GM21528 (cell line): ENCODE measurements around the gene C1QTNF4.
"Not testable (repeated sequence)": the region's sequence is repeated elsewhere in the genome, so short reads cannot be mapped to it uniquely, and the experiment has no call there.

Source experiments
- ATAC-seq: cut with Tn5 transposase; IDR thresholded peaks from one replicate; pipeline ENCODE4 v1.9.1; 2021; ENCODE audit warnings: mild to moderate bottlenecking, moderate library complexity; ENCODE audit not compliant: unreplicated experiment, low FRiP score

Gene C1QTNF4

GRCh38 chr11:47593934-47594855 is at the start of gene C1QTNF4:
TSS of gene C1QTNF4 (minus strand) at chr11:47594411. CDS start at chr11:47590810, 3,601 bp downstream.
- no peak for ATAC-seq

DNA sequence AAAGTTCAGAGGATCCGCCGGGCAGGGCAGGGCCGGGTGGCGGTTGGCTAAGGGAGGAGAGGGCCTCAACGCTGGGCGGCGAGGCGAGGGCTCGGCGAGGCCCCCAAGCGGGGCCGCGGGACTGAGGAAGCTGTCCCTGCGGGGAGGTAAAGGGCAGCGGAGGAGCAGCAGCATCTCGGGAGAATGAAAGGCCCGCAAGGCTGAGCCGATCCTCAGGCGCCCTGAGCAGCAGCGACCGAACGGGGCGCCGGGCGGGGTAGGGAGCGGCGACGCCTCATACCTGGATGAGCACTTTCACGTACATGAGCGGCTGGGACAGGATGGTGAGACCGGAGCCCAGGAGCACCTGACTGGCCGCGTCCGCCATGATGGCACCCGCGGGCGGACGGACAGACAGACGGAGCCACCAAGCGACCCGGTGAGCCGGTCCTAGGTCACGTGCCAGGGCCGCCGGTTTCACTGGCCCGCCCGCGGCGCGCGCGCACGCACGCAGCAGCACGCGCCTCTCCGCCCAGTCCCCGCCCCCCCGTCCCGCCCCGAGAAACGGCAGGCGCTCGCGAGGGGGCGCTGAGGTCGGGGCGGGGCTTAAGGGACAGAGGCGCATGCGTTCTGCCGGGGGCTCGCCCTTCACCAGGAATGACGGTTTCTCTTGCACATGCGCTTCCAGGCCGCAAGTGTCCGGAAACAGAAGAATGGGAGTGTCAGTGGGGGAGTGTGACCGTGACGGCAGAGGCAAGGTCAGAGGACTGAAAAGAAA is 48.1 kb upstream of the C1QTNF4 start, which contains the start of gene MTCH2:
Gene MTCH2 (minus strand): TSS at position 461 of the 757 bp plus-strand sequence. CDS start 94 bp downstream, at position 367.
- ATAC-seq = peak; percentile 91

DNA sequence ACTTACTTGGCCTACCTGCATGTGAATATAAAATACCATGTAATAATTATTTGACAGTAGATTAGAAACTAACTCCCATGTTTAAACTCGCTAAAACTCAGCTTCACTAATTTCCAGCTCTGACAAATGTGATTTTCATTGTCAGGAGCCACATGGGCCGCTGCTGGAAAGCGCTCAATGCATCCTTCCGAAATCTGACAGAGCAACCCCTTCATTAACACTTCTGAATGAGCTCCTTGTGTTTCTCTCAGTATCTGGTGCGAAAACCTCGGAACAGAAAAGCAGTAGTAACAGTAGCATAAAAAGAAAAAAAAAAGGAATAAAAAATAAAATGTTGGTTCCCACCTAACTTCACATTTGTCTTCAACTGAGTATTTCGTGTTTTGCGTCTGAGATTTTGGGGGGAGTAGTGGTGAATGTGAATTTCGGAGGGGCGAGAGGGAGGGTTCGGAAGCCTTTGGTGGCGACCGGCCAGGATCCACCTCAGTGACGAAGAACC is 47.4 kb upstream of the C1QTNF4 start:
- ATAC-seq = no peak

GRCh38 chr11:47640506-47640905 is 46.3 kb upstream of the C1QTNF4 start:
- not testable (repeated sequence) for ATAC-seq

- ATAC-seq = not testable (repeated sequence)
Measured at GRCh38 chr11:47636331-47636730, 42.1 kb upstream of the C1QTNF4 start.

DNA sequence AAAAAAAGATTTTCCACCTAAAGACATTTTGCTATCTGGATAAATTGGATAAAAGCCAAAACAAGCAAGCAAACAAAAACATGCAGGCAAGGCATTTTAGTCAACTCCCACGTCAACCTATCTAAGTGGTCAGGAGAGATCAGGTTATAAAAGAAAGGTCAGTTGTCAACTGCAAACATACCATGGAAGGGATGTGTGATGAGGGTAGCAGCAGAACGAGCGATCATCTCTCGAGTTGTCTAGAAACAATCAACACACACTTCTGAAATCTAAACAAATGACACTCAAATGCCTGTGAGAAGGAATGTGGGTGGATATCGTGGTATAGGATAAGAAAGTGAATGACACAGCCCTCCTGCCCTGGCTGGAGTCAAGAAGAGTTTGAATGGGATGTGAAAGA is 37.3 kb upstream of the C1QTNF4 start:
- ATAC-seq = no peak

GRCh38 chr11:47628026-47628425 is 33.8 kb upstream of the C1QTNF4 start:
- no peak for ATAC-seq

- no peak for ATAC-seq
Measured at GRCh38 chr11:47626234-47626633, 32.0 kb upstream of the C1QTNF4 start.

DNA sequence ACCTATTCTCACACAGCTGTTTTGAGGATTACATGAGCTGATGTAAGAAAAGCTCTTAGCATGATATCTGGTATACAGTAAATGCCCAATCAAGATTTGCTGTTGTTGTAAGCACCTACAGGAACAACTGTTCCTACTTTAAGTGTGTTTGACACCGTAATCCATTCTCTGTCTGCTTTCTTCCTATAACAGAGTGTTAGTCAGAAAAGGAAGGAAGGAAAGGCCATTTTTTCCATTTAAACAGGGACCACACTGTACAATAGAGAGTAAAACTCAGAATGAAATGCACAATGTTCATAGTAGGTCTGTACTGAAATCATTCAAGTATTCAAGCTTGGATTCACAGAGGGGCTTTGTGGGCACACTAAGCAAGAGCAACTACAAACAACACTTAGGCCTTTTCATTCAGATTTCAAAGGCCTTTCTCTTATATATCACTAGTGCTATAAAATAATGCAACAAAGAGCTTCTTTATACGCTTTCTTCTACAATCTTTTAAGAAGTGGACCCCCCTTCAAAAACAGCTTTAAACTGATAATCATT is 26.7 kb upstream of the C1QTNF4 start:
- ATAC-seq = no peak

GRCh38 chr11:47617417-47617809 is 23.2 kb upstream of the C1QTNF4 start:
- ATAC-seq = no peak

DNA sequence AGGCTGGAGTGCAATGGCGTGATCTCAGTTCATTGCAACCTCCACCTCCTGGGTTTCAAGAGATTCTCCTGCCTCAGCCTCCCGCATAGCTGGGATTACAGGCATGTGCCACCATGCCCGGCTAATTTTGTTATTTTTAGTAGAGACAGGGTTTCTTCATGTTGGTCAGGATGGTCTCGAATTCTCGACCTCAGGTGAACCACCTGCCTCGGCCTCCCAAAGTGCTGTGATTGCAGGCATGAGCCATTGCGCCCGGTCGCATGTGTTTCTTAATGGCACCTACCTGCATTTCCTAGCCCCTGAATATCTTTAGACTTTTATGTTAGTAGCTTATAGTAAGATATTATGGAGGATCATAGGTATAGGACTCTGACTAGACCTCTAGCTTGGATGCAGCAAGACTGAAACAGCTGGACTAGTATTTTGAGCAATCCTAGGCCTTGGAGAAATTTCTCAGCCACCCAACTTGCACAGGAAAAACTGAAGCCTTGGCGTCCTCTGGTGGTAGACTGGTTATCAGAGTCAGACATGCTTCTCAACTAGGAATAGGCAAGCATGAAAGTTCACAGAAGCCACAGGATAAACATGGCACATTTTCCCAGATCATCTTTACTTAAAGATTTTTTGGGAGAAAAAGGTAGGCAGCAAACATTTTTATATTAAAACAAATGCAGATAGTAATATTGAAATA is 22.7 kb upstream of the C1QTNF4 start:
- no peak for ATAC-seq

- ATAC-seq = no peak
Measured at GRCh38 chr11:47615249-47615648, 21.0 kb upstream of the C1QTNF4 start.

- ATAC-seq = peak; percentile 81
Measured at GRCh38 chr11:47611348-47611794, 17.2 kb upstream of the C1QTNF4 start.

GRCh38 chr11:47609675-47610074 is 15.5 kb upstream of the C1QTNF4 start:
- no peak for ATAC-seq

DNA sequence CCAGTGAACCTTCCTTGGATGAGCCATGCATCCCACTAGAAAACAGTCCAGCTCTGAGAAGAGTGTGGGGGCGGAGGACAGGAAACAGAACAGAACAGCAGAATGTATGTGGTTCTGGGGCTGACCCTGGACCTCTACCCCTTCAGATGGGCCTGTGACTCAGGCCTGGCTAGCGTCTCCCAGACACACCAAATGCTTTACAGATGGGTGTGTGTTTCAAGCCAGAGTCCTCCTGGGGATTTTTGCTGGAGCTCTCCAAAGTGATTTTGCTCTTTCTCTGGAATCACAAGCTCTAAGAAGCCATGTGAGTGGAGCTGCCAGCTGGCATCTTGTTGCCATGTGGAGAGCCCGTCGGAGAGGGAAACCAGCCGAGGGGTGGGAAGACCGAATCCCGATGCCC is 13.2 kb upstream of the C1QTNF4 start:
- ATAC-seq = no peak

GRCh38 chr11:47606731-47607130 is 12.5 kb upstream of the C1QTNF4 start:
- ATAC-seq = no peak

- no peak for ATAC-seq
Measured at GRCh38 chr11:47605921-47606320, 11.7 kb upstream of the C1QTNF4 start.

- no peak for ATAC-seq
Measured at GRCh38 chr11:47603295-47603694, 9.1 kb upstream of the C1QTNF4 start.

DNA sequence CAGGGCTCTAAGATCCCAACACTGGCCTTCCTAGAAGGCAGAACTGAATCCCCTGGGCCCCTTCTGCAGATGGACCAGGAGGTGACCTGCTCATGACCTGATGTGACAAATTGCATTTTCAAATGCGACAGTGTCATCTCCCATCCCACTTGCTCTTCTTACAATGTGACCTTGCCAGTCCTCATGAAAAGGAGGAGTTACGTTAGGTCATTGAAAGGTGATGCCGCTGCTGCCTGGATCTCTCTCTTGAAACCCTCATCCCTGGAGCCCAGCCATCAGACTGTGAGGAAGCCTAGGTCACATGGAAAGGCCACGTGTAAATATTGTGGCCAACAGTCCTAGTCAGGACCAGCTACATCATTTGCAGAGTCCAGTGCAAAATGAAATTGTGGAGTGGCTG is 5.7 kb upstream of the C1QTNF4 start:
- no peak for ATAC-seq

- no peak for ATAC-seq
Measured at GRCh38 chr11:47595967-47596366, 1.8 kb upstream of the C1QTNF4 start.
